ENCODE results near the gene ATP13A1. TPM values are rescaled to one million over a fixed set of nuclear protein-coding genes. Genes with fewer than 3 reads are reported as not detected.
A peak's percentile ranks its signal among the peaks of the same experiment; 100 is the strongest.

Gene ATP13A1
- total RNA-seq, 2 donors from 2014 or later, result 46.0 to 77.4 TPM

- Histone ChIP-seq H3K4me1 (no peaks in the 10 kb centered on the region), H3K9ac (ENCODE audit: low read depth in 2 of 2, low read length in 2 of 2) (peak overlapping the region; percentile 86 to 93), H3K27ac (peak overlapping the region; percentile 67), H3K9me3 (no peaks in the 10 kb centered on the region), H3K36me3 (peaks cover 4% of the 10 kb centered on the region), H3K4me3 (peak overlapping the region; percentile 75), H3K27me3 (no peaks in the 10 kb centered on the region)
- intact Hi-C loops (cut with DNase I), result loop anchor here (2.0 kb wide), 1 partner anchor 111 kb away; no protein-coding TSS in a partner anchor
- TF ChIP-seq CTCF (IDR thresholded peaks at IDR 0.05), result no peak
- no peak for DNase-seq
Measured at GRCh38 chr19:19644054-19644388, 19.5 kb downstream of the ATP13A1 start.

GRCh38 chr19:19643158-19644053, 20.1 kb downstream of the ATP13A1 start, which contains the start of gene GMIP:
Gene GMIP, minus strand, starts transcription at chr19:19643657. Its CDS starts 128 bp downstream, at chr19:19643529.
- peak; percentile 92 for DNase-seq
- Histone ChIP-seq H3K9me3 (no peaks in the 10 kb centered on the region), H3K4me3 (peak within 1 kb of the TSS; percentile 75), H3K36me3 (peaks cover 4% of the 10 kb centered on the region), H3K27me3 (no peaks in the 10 kb centered on the region), H3K9ac (ENCODE audit: low read depth in 2 of 2, low read length in 2 of 2) (peak within 1 kb of the TSS; percentile 86 to 93), H3K27ac (peak within 1 kb of the TSS; percentile 67), H3K4me1 (no peaks in the 10 kb centered on the region)
- intact Hi-C loops (cut with DNase I), result loop anchor here (2.0 kb wide), 1 partner anchor 111 kb away; no protein-coding TSS in a partner anchor
- TF ChIP-seq CTCF (IDR thresholded peaks at IDR 0.05), result peak; percentile 80

- no peaks in the 10 kb centered on the region for H3K4me1 ChIP-seq
- DNase-seq, result no peak
Measured at GRCh38 chr19:19642506-19643157, 20.8 kb downstream of the ATP13A1 start.

GRCh38 chr19:19637523-19638251, 25.8 kb downstream of the ATP13A1 start:
- no peak overlapping the region for H3K9ac ChIP-seq (ENCODE audit: low read depth in 2 of 2, low read length in 2 of 2)
- no peak overlapping the region for H3K4me3 ChIP-seq
- no peaks in the 10 kb centered on the region for H3K36me3 ChIP-seq
- H3K9me3 ChIP-seq, result no peaks in the 10 kb centered on the region
- no peaks in the 10 kb centered on the region for H3K4me1 ChIP-seq
- intact Hi-C loops (cut with DNase I), result no loop called here
- no peak overlapping the region for H3K27ac ChIP-seq
- no peak for DNase-seq
- H3K27me3 ChIP-seq, result no peaks in the 10 kb centered on the region
- TF ChIP-seq CTCF (IDR thresholded peaks at IDR 0.05), result no peak

More at GRCh38 chr19:19642506-19643157, 20.8 kb downstream of the ATP13A1 start:
- no peak for TF ChIP-seq CTCF (IDR thresholded peaks at IDR 0.05)
- no peaks in the 10 kb centered on the region for H3K9me3 ChIP-seq
- H3K27ac ChIP-seq, result peak overlapping the region; percentile 67
- intact Hi-C loops (cut with DNase I), result no loop called here
- peak overlapping the region; percentile 75 for H3K4me3 ChIP-seq
- H3K27me3 ChIP-seq, result no peaks in the 10 kb centered on the region
- peaks cover 4% of the 10 kb centered on the region for H3K36me3 ChIP-seq
- H3K9ac ChIP-seq (ENCODE audit: low read depth in 2 of 2, low read length in 2 of 2), result peak overlapping the region; percentile 86 to 93

- H3K27ac ChIP-seq, result no peak overlapping the region
- no peaks in the 10 kb centered on the region for H3K36me3 ChIP-seq
- DNase-seq, result no peak
- no peak overlapping the region for H3K4me3 ChIP-seq
- intact Hi-C loops (cut with DNase I), result no loop called here
- H3K4me1 ChIP-seq, result no peaks in the 10 kb centered on the region
- no peaks in the 10 kb centered on the region for H3K27me3 ChIP-seq
- no peak for TF ChIP-seq CTCF (IDR thresholded peaks at IDR 0.05)
- H3K9ac ChIP-seq (ENCODE audit: low read depth in 2 of 2, low read length in 2 of 2), result no peak overlapping the region
- H3K9me3 ChIP-seq, result no peaks in the 10 kb centered on the region
Measured at GRCh38 chr19:19637186-19637522, 26.3 kb downstream of the ATP13A1 start.
